ENCODE results near the gene PCNX3. TPM values are rescaled to one million over a fixed set of nuclear protein-coding genes. Genes with fewer than 3 reads are reported as not detected.

PCNX3 gene
- total RNA-seq, 1 donor from 2014 or later: 57.6 TPM

GRCh38 chr11:65580031-65580692 is 35.4 kb upstream of the PCNX3 start:
- DNase-seq (ENCODE audit: low spot score): no peak

DNA sequence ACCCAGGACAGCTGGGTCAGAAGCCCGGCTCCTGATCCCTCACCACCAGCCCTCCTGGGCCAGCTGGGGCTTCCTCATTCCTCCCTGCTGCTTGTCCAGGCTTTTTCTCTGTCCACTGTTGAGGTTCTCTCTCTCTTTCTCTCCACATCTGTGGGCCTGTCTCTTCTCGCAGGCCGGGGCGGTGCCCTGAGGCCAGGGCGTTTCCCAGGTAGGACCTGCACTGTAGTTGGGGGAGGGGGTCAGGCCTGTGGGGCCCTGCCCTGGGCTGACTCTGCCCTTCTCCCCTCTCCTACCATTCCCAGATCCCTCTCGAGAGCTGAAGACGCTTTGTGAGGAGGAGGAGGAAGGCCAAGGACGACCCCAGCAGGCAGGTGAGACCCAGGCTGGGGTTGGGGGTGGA is 34.8 kb upstream of the PCNX3 start:
- no peak for DNase-seq (ENCODE audit: low spot score)

- no peak for DNase-seq (ENCODE audit: low spot score)
Measured at GRCh38 chr11:65581928-65582327, 33.6 kb upstream of the PCNX3 start.

DNA sequence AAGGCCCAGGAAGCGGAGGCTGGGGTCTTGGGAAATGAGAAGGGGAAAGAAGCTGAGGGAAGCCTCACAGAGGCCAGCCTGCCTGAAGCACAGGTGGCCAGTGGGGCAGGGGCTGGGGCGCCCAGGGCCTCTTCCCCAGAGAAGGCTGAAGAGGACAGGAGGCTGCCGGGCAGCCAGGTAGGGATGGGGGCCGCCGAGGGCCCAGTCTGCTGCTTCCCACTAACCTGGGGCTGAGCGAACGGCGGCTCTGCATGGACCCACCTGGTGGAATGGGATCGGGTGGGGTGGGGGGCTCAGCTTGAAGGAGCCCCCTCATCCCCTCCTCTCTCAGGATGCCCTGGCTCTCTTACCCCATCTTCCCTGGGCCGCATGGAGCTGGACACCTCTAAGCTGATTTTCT is 32.0 kb upstream of the PCNX3 start:
- no peak for DNase-seq (ENCODE audit: low spot score)

GRCh38 chr11:65584106-65584505 is 31.5 kb upstream of the PCNX3 start:
- no peak for DNase-seq (ENCODE audit: low spot score)

DNA sequence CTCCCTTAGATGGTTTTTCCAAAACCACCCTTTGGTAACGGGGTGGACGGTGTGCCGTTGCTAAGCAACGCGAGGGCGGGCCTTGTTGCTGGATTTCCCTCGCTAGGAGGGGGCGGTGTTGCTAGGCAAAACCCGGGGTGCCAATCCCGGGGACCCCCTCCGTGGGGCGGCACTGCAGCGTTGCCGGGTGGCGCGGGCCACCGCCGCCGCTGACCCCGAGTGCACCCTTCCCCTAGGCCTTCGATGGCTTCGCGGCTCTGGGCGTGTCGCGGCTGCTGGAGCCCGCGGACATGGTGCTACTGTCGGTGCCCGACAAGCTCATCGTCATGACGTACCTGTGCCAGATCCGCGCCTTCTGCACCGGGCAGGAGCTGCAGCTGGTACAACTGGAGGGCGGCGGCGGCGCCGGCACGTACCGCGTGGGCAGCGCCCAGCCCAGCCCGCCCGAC is 30.8 kb upstream of the PCNX3 start:
- no peak for DNase-seq (ENCODE audit: low spot score)

DNA sequence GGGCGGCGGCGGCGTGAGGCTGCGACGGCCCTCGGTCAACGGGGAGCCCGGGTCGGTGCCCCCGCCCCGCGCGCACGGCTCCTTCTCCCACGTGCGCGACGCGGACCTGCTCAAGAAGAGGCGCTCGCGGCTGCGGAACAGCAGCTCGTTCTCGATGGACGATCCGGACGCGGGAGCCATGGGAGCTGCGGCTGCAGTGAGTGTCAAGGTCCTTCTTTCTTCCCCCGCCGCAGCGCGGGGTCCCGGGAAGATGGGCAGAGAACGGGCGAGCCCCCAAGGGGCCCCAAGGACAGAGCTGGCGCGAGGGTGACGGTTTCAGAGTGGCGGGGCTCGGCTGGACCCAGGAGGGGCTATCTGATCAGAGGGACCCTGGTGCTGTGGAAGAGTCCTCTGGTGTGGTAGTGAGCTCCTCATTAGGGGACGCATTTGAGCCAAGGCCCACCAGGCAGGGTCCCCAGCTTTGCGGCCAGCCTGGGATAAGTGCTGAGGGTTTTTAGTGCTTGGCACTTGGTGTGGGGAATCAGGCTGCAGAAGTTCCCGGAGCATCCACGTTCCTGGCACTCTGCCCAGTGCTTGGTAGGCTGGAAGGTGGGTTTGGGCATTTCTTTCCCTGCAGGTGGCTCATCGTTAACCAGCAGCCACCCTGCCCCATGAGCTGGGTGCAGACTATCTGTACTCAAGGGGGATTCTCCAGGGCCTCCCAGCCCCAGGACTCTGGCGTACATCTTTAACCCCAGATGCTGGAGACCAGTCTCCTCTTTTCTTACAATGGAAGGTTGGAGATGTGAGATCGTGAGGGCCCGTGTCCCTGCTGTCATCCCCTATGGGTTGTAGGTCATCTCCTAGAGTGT is 30.0 kb upstream of the PCNX3 start:
- no peak for DNase-seq (ENCODE audit: low spot score)

- DNase-seq (ENCODE audit: low spot score): no peak
Measured at GRCh38 chr11:65586247-65586630, 29.3 kb upstream of the PCNX3 start.

- DNase-seq (ENCODE audit: low spot score): no peak
Measured at GRCh38 chr11:65586676-65587075, 28.9 kb upstream of the PCNX3 start.

- no peak for DNase-seq (ENCODE audit: low spot score)
Measured at GRCh38 chr11:65588199-65589054, 27.1 kb upstream of the PCNX3 start.

- DNase-seq (ENCODE audit: low spot score): no peak
Measured at GRCh38 chr11:65589444-65590239, 25.9 kb upstream of the PCNX3 start.

DNA sequence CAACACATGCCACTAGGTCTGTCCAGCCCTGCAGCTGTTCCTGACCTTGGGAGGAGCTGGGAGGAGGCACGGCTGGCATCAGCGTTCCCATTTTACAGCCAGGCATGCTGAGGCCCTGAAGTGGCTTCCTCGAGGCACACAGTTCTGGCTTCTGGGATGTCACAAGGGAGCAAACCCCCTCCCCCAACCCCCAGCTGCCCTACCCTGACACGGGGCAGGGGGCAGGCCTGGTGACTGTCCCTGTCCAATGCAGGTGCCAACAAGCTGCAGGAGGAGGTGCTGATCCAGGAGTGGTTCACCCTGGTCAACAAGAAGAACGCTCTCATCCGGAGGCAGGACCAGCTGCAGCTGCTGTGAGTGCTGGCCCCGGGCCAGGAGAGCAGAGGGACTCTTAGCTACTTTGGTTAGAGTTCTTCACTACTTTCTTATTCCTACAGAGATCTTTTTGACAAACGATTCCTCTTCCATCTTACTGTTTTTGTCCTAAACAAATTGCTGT is 25.3 kb upstream of the PCNX3 start:
- DNase-seq (ENCODE audit: low spot score): no peak

DNA sequence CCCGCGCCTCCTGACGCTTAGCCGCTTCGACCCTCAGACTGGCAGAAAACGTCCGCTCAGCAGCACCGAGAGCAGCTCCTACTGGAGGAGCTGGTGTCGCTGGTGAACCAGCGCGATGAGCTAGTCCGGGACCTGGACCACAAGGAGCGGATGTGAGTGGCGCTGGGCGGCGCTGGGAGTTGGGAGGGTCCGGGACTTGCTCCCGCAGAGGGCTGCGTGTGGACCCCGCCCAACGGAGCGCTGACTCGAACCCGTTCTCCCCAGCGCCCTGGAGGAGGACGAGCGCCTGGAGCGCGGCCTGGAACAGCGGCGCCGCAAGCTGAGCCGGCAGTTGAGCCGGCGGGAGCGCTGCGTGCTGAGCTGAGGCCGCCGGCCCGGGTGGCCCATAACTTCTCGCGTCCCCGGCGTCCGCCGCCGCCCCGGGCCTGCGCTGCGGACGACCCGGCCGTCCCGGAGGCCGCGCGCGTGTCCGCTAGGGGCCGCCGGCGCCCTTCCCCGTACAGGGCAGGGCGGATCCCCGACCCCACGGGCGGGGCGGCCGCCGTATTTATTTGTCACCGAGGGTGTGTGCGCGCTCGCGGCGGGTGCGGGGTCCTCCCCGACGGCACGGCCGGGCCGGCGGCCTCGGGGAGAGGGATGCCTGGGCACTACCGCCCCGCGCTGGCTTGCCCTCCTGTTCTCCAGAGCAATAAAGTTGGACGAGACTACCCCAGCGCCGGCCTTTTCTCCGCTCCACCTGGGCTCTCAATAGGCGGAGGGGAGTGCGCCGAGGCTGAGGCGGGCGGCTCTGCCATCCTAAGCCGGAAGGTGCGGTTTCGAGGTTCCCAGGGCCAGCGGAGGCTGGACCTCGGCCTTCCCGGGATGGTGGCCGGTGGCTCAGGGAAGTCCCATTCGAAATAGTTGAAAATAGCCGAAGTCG is 23.4 kb upstream of the PCNX3 start:
- DNase-seq (ENCODE audit: low spot score): no peak

DNA sequence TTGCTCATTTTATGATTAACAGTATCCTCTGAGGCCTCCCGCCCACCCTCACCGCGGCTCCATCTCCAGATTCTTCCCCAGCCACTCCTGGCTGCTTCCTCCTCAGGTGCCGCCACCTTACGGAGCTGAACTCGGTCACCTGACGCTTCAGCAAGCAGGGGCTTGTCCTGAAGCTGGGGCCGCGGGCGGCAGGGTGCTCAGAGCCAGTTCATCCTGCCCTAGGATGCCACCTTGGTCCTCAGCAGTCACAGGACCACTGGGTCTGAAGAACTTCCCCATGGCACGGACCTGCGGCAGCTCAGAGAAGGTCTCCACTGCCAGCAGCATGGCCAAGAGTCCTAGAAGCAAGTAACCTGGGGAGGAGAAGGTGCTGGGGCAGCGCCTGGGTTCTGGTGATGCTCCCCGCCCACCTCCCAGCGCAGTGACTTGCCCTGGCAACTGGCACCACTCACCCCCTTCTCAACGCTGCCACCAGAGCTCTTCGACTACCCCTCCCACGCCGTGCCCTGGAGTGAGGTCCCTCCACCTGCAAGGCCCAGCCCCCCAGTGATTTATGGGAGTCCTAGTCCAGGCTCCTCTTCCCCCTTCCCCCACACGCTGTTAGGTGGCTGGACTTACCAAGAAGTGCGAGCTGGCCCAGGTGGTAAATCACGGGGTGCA is 22.6 kb upstream of the PCNX3 start:
- peak; percentile 77 for DNase-seq (ENCODE audit: low spot score)

DNA sequence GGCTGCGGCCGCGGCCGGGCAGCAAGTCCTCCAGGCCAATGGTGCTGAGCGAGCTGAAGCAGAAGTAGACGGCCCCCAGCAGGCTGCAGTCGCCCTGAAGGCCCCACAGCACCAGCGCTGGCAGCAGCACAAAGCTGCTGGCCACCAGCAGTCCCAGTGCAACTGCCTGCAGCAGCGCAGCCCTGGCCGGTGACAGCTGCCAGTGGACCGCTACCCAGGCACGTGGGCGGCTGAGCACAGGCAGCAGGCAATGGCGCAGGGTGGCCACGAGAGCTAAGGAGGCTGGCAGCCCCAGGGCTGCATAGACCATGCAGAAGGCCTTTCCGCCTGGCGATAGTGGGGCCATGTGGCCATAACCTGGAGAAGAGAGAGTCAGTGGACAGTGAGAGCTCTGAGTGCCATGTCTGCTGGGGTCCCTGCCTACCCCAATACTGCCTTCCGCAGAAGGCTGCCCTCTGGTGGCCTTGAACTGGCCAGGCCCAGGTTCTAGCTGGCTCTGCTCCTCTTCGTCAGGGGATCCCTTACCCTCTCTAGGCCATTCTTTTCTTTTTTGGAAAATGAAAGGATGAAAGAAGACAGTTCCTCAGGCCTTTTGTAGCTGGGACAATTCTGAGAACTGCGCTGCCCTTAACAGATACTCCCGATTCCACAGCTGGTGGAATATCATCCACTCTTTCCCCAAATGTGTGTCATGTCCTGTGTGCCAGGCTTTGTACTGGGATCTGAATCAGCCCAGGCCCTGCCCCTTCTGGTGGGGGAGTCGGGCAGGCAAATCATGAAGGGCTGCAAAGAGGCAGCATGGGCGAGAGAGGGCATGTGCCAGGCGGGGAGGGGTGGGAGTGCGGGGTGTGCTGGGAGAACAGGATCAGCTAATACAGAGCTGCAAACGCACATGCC is 21.8 kb upstream of the PCNX3 start:
- DNase-seq (ENCODE audit: low spot score): no peak

- no peak for DNase-seq (ENCODE audit: low spot score)
Measured at GRCh38 chr11:65595131-65595530, 20.4 kb upstream of the PCNX3 start.

DNA sequence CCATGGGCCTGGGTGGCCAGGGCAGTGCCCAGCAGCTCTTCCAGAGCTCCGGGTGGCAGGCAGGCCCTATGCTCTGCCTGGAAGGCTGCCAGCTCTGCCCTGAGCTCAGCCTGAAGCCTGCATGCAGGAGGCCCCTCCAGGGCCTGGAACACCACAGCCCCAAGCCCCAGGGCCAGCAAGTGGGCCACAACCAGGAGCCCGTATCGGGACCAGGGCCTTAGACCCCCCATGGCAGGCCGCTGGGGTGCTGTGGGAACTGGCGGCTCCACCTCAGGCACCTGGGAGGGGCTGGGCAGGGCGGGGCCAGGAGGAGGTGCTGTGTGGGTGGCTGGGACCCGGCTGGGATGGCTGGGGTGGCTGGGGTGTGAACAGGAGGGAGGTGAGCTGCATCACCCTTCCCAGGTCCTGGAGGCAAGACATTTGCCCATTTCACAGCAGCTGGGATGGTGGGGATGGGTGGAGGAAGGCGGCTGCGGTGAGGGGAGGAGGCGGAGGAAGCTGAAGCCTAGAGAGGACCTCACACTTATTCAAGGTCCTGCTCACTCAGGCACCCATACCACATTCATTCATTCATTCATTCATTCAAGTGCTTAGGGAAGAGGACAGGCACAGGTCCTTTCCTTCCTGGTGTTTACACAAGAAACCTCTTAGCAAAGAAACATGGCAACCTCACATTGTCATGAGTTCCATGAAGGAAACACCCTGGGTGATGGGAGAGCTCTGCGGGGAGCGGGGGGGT is 19.9 kb upstream of the PCNX3 start, which contains the start of gene KCNK7:
TSS of gene KCNK7 (minus strand) at position 258 of the 739 bp plus-strand sequence. CDS start at position 230, 28 bp downstream.
- DNase-seq (ENCODE audit: low spot score): no peak

- DNase-seq (ENCODE audit: low spot score): no peak
Measured at GRCh38 chr11:65596520-65596919, 19.1 kb upstream of the PCNX3 start.
